Sigmoid colon (tissue), 7 donors: ENCODE results near the gene ZYG11A. TPM values are rescaled to one million over a fixed set of nuclear protein-coding genes. Genes with fewer than 3 reads are reported as not detected.

ENCODE experiments used
- DNase-seq: peaks from one replicate; pipeline ENCODE4 v3.0.0-alpha.2; 2019
- H3K27ac ChIP-seq, 4 donors: fragments of 200-600 bp; sonication (generic); one replicate each; pipeline ENCODE4 v1.5.1; 2016 to 2019; ENCODE audit warnings: mild to moderate bottlenecking in 1 of 4
- H3K27me3 ChIP-seq, 3 donors: fragments of 200-600 bp; sonication (generic); one replicate each; pipeline ENCODE4 v1.5.1; 2019; ENCODE audit warnings: mild to moderate bottlenecking in 1 of 3
- H3K36me3 ChIP-seq, 4 donors: fragments of 200-600 bp; sonication (generic); one replicate each; pipeline ENCODE4 v1.5.1; 2016 to 2019
- H3K4me1 ChIP-seq, 4 donors: fragments of 200-600 bp; sonication (generic); one replicate each; pipeline ENCODE4 v1.5.1; 2017 to 2019
- H3K4me3 ChIP-seq, 4 donors: fragments of 200-600 bp; sonication (generic); one replicate each; pipeline ENCODE4 v1.5.1; 2017 to 2019; ENCODE audit warnings: mild to moderate bottlenecking in 2 of 4, moderate library complexity in 1 of 4
- H3K9me3 ChIP-seq, 4 donors: fragments of 200-600 bp in 3 of 4; sonication (generic) in 3 of 4; one replicate each; pipeline versions ENCODE4 v1.5.1 to v1.6.1; 2013 to 2019
- CTCF ChIP-seq, 4 experiments: fragments of 450-650 bp in 3 of 4; fragments of 200-600 bp in 1 of 4; IDR thresholded peaks; one replicate each; pipeline ENCODE4 v1.5.1; 2016 to 2019; ENCODE audit warnings: antibody characterized with exemption in 4 of 4, mild to moderate bottlenecking in 3 of 4, moderate library complexity in 2 of 4
- EP300 ChIP-seq, 4 donors: sonication (generic); formaldehyde crosslinking; IDR thresholded peaks; one replicate each; pipeline ENCODE4 v1.6.1; 2017; ENCODE audit warnings: antibody characterized with exemption in 4 of 4
- POLR2A ChIP-seq, 2 donors: fragments of 450-650 bp; IDR thresholded peaks; one replicate each; pipeline ENCODE4 v1.6.1; 2016; ENCODE audit warnings: antibody characterized with exemption in 2 of 2, mild to moderate bottlenecking in 2 of 2, moderate library complexity in 2 of 2
- POLR2AphosphoS5 ChIP-seq, 4 donors: sonication (generic); formaldehyde crosslinking; IDR thresholded peaks; one replicate each; pipeline ENCODE4 v1.6.1; 2017; ENCODE audit warnings: antibody characterized with exemption in 4 of 4
- WGBS, 2 donors: extraction: QIAGEN DNeasy Blood & Tissue Kit; methylation state at CpG; one replicate each; pipeline ENCODE4 v1.1.7; 2013; 5-methylcytosine and 5-hydroxymethylcytosine counted together
- intact Hi-C: fragments of 100-400 bp; cut with DNase I; formaldehyde crosslinking; loops from one replicate; pipeline ENCODE4 v1.15.1; 2023
- polyA plus RNA-seq, 3 donors: library from polyadenylated mRNA; stranded (reverse); fragments of 200-250 nt; gene quantifications; one replicate each; pipeline ENCODE4 v1.2.3, GENCODE V29; 2013
- total RNA-seq, 4 donors: library from RNA; depleted of rRNA; stranded (reverse); fragments of >200 nt; gene quantifications; one replicate each; pipeline ENCODE4 v1.1.0, GENCODE V29; 2016
- donor health status: healthy with polysubstance abuse.
- donor health status: Bipolar disorder and iron deficiency.
- donor health status: healthy.

ZYG11A gene
- total and polyA plus RNA-seq, 7 donors, result 0.07 TPM; not detected in 6

GRCh38 chr1:52917581-52917980, 75.0 kb downstream of the ZYG11A start:
- WGBS, 2 donors, result 97% methylated on average over 1 of the region's 1 CpG
- H3K4me3 ChIP-seq, result no peak overlapping the region
- no peaks in the 10 kb centered on the region for H3K9me3 ChIP-seq
- H3K27ac ChIP-seq, result peak overlapping the region in 1 of 4 donors; percentile 29
- H3K27me3 ChIP-seq, result no peaks in the 10 kb centered on the region
- intact Hi-C loops, result no loop called here
- TF ChIP-seq POLR2AphosphoS5 (IDR thresholded peaks at IDR 0.05) (no peak), EP300 (IDR thresholded peaks at IDR 0.05) (no peak), POLR2A (IDR thresholded peaks at IDR 0.05) (no peak), CTCF (IDR thresholded peaks at IDR 0.05) (no peak)
- peaks cover 0 to 6% (median 0%) of the 10 kb centered on the region in 4 donors for H3K36me3 ChIP-seq
- no peak for DNase-seq
- H3K4me1 ChIP-seq, result peaks cover 0 to 18% (median 7%) of the 10 kb centered on the region in 4 donors

- no peak for DNase-seq
Observed at GRCh38 chr1:52918201-52918600, 75.6 kb downstream of the ZYG11A start.

GRCh38 chr1:52919051-52919722, 76.6 kb downstream of the ZYG11A start:
- peak overlapping the region in 2 of 4 donors; percentile 9 to 91 for H3K27ac ChIP-seq
- no peak overlapping the region for H3K4me3 ChIP-seq
- TF ChIP-seq CTCF (IDR thresholded peaks at IDR 0.05) (no peak), POLR2A (IDR thresholded peaks at IDR 0.05) (no peak), POLR2AphosphoS5 (IDR thresholded peaks at IDR 0.05) (no peak), EP300 (IDR thresholded peaks at IDR 0.05) (no peak)
- H3K9me3 ChIP-seq, result no peaks in the 10 kb centered on the region
- H3K27me3 ChIP-seq, result no peaks in the 10 kb centered on the region
- intact Hi-C loops, result no loop called here
- peaks cover 0 to 6% (median 0%) of the 10 kb centered on the region in 4 donors for H3K36me3 ChIP-seq
- no peak for DNase-seq
- peaks cover 0 to 18% (median 7%) of the 10 kb centered on the region in 4 donors for H3K4me1 ChIP-seq
- 91 to 93% methylated on average over 7 of the region's 7 CpGs for WGBS, 2 donors

More at GRCh38 chr1:52918201-52918600, 75.6 kb downstream of the ZYG11A start:
- Histone ChIP-seq H3K27me3 (no peaks in the 10 kb centered on the region), H3K4me1 (peaks cover 0 to 18% (median 7%) of the 10 kb centered on the region in 4 donors), H3K27ac (no peak overlapping the region), H3K36me3 (peaks cover 0 to 6% (median 0%) of the 10 kb centered on the region in 4 donors), H3K4me3 (no peak overlapping the region), H3K9me3 (no peaks in the 10 kb centered on the region)
- intact Hi-C loops, result no loop called here
- TF ChIP-seq POLR2AphosphoS5 (IDR thresholded peaks at IDR 0.05) (no peak), EP300 (IDR thresholded peaks at IDR 0.05) (no peak), CTCF (IDR thresholded peaks at IDR 0.05) (no peak), POLR2A (IDR thresholded peaks at IDR 0.05) (no peak)
- 85 to 89% methylated on average over 6 of the region's 6 CpGs for WGBS, 2 donors

GRCh38 chr1:52919723-52920483, 77.3 kb downstream of the ZYG11A start:
- intact Hi-C loops, result loop anchor here (5.0 kb wide), 4 partner anchors 97 to 262 kb away; partner anchors contain the start of gene PODN
- Histone ChIP-seq H3K4me3 (no peak overlapping the region), H3K27me3 (no peaks in the 10 kb centered on the region), H3K27ac (peak overlapping the region; percentile 83 to 91 (median 87)), H3K4me1 (peaks cover 0 to 18% (median 7%) of the 10 kb centered on the region in 4 donors), H3K36me3 (peaks cover 0 to 6% (median 0%) of the 10 kb centered on the region in 4 donors), H3K9me3 (no peaks in the 10 kb centered on the region)
- WGBS, 2 donors, result 91 to 93% methylated on average over 10 of the region's 10 CpGs
- TF ChIP-seq CTCF (IDR thresholded peaks at IDR 0.05), result no peak
- no peak for TF ChIP-seq POLR2AphosphoS5 (IDR thresholded peaks at IDR 0.05)
- no peak for TF ChIP-seq EP300 (IDR thresholded peaks at IDR 0.05)
- no peak for TF ChIP-seq POLR2A (IDR thresholded peaks at IDR 0.05)
- no peak for DNase-seq
